Endothelial cell of hepatic sinusoid (primary cell): ENCODE results near the gene FRMD8.

ENCODE experiments used
- in situ Hi-C: cut with HindIII; loops from 2 replicates; pipeline ENCODE4 v1.10.0; 2017; ENCODE audit warnings: low sequenced_read_pairs

The FRMD8 gene

DNA sequence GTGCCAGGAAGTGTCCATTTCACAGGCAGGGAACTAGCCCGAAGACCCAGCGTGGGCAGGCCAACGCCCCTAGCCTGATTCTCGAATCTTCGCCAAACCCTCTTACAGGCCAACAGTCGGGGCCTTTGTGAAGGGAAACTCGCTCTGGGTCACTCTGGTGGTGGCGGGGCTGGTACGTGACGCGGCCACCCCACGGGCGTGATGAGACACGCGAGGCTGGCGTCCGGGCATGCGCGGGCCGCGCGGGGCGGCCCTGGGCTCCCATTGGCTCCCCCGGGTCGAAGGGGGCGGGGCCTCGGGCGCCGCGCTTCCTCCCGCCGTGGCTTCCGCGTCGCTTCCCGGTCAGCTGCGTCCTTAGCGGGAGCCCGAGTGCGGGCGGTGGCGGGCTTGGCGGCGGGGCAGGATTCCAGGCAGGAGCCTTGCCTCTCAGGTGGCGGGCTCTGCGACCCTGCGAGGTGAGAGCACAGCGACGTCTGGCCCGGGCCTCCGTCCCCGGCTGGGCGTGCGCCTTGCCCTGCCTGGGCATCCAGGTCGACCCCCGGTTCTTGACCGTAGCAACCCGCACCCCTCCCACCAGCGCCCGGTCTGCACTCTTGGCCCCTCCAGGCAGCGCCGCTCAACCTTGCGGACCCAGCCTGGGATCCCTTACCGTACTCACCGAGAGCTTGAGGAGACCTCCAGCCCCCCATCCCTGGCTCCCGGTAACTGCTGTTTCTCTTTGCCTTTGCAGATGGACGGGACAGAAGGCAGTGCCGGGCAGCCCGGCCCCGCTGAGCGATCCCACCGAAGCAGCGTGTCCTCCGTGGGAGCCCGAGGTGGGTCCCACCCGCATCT lies at the start of gene FRMD8:
TSS of gene FRMD8 (plus strand) at position 331 of the 834 bp plus-strand sequence. CDS start at position 731, 400 bp downstream.
- in situ Hi-C loops, result no loop called here

DNA sequence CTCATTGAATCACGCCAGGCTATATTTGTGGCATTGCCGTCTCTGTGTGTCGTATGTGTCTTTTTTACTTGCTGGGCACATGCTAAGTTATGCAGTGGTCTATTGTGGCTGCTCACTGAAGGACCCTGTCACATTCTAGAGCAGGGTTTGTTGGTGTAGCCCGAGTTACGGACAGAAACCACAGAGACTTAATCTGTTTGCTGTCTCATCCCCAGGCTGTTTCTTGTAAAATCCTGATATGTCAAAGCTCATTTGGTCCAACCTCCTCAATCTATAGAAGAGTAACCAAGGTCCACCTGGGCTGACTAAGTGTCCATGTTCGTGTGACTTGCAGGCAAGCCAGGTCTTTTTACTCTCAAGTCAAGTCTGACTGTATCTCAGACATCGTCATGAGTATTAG lies 47.8 kb upstream of the FRMD8 start:
- in situ Hi-C loops, result no loop called here

DNA sequence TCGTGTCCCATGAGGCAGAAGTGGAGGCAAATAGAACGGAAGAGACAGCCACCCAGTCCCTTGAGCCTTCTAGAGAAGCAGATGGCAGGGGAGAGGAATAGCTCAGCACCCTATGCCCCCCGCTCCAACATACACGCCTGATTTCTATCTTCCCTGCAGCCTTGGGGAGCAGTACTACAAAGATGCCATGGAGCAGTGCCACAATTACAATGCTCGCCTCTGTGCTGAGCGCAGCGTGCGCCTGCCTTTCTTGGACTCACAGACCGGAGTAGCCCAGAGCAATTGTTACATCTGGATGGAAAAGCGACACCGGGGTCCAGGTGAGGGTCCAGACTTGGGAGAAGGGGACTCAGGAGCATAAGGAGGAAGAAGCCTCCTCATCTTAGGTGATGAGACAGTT lies 46.2 kb upstream of the FRMD8 start:
- in situ Hi-C loops, result no loop called here

- in situ Hi-C loops, result no loop called here
Observed at GRCh38 chr11:65341856-65342255, 44.6 kb upstream of the FRMD8 start.

DNA sequence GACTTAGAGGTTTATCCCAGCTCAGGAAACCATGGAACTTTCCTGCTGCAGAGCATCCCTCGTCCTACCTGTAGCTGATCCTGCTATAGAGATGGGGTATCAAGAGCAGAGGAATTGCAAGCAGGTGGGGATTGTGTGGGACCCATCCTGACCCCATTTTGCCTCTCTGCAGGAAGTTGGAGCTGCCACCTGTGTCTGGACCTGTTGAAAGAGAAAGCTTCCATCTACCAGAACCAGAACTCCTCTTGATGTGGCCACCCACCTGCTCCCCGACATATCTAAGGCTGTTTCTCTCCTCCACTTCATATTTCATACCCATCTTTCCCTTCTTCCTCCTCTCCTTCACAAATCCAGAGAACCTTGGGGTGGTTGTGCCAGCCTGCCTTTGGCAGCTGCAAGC lies 34.9 kb upstream of the FRMD8 start:
- in situ Hi-C loops, result loop anchor here (5.0 kb wide), 2 partner anchors 74 to 146 kb away; partner anchors contain the start of gene MALAT1

- in situ Hi-C loops, result loop anchor here (5.0 kb wide), 2 partner anchors 75 to 145 kb away; partner anchors contain the start of gene MALAT1
Observed at GRCh38 chr11:65352783-65353182, 33.7 kb upstream of the FRMD8 start.

DNA sequence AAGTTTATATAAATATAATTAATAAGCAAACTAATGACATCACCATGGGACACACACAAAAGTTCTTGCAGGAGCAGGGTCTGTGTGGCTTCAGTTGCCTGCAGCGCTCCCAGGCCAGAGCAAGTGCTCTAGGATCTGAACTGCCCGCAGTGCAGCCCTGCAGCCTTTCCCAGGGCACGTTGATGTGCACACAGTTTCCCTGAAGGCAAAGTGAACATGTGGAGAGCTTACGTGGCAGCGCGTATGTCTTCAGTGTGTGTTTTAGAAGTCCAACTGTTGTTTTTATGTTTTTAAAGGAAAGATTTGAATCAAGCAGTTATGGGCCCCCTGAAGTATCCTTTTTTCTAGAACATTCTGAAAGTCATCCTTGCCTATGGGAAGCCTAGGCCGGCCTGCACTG lies 33.1 kb upstream of the FRMD8 start:
- in situ Hi-C loops, result loop anchor here (5.0 kb wide), 2 partner anchors 76 to 144 kb away; partner anchors contain the start of gene MALAT1

GRCh38 chr11:65353900-65354264 lies 32.6 kb upstream of the FRMD8 start:
- in situ Hi-C loops, result loop anchor here (5.0 kb wide), 2 partner anchors 77 to 143 kb away; partner anchors contain the start of gene MALAT1

GRCh38 chr11:65354265-65355012 lies 32.0 kb upstream of the FRMD8 start, which contains the start of gene TIGD3:
Gene TIGD3 (plus strand): TSS chr11:65354751. CDS start chr11:65355809, 1,058 bp downstream.
- in situ Hi-C loops, result loop anchor here (5.0 kb wide), 2 partner anchors 77 to 143 kb away; partner anchors contain the start of gene MALAT1

DNA sequence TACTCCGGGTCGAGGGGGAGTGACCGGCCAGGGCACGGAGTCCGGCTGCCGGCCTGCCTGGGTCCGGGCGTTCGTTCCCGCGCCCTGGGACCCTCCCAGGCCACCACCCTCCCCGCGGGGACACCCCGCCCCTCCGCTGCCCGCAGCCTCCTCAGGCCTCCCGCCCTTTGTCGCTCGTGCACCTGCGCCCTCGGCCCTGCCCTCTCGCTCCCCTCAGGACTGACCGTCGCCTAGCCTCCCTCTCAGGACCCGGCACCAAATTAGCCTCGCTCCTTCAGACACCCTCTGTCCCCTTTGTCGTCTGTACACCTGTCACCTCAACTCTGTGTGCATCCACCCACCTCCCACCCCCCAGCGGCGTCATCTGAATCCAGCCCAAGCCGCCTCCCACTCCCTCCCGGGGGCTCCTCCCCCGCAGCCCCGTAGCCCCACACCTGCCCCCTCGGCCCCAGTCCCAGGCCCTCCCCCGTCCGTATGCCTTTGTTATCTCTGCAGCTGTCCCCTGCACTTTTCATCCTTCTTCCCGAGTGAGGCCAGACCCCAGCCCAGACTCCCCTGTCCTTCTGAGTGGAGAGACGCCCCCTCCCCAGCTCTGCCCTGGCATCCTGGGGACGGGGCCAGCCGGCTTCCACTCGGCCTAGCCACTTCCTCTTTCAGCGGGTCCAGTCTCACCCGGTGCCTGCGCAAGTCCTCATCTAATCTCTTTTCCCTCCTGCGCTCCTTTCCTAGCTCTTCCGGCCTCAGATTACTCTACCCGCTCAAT lies 31.2 kb upstream of the FRMD8 start:
- in situ Hi-C loops, result no loop called here

DNA sequence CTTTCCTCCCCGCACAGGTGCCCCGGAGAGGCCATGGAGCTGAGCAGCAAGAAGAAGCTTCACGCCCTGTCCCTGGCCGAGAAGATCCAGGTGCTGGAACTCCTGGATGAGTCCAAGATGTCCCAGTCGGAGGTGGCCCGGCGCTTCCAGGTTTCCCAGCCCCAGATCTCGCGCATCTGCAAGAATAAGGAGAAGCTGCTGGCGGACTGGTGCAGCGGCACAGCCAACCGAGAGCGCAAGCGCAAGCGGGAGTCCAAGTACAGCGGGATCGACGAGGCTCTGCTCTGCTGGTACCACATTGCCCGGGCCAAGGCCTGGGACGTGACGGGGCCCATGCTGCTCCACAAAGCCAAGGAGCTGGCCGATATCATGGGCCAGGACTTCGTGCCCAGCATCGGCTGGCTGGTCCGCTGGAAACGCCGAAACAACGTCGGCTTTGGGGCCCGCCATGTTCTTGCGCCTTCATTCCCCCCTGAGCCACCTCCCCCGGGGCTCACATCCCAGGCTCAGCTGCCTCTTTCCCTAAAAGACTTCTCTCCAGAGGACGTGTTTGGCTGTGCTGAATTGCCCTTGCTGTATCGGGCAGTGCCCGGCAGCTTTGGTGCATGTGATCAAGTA lies 30.6 kb upstream of the FRMD8 start:
- in situ Hi-C loops, result no loop called here

- in situ Hi-C loops, result no loop called here
Observed at GRCh38 chr11:65356394-65356972, 30.0 kb upstream of the FRMD8 start.

DNA sequence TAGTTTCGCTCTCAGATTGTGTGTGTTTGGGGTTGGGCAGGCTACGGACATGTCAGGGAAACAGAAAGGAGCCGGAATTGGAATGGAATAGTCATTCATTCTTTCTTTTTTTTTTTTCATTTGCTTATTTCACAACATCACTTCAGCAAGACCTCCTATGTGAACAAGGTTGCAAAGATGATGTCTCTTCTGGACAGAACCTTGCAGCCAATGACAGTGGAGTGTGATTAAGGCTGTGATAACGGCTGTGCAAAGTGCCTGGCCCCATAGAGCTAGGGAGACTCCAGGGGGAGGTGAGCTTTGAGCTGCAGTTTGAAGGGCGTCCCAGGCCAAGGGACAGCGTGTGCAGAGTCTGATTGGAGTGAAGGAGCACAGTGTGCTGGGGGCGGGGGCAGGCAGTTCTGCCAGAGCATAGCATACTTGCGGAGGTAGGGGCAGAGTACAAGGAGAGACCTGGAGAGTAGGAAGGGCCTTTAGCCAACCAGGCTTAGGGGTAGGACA lies 28.5 kb upstream of the FRMD8 start:
- in situ Hi-C loops, result no loop called here

GRCh38 chr11:65362320-65362931 lies 24.0 kb upstream of the FRMD8 start:
- in situ Hi-C loops, result no loop called here

DNA sequence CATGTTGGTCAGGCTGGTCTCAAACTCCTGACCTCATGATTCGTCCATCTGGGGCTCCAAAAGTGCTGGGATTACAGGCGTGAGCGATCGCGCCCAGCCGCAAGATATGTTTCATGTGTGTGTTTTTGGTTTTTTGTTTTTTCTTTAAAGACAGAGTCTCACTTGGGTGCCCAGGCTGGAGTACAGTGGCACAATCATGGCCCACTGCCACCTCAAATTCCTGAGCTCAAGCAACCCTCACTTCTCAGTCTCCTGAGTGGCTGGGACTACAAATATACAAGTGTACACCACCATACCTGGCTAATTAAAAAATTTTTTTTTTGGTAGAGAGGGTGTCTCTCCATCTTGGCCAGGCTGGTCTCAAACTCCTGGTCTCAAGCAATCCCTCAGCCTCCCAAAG lies 23.5 kb upstream of the FRMD8 start:
- in situ Hi-C loops, result no loop called here

DNA sequence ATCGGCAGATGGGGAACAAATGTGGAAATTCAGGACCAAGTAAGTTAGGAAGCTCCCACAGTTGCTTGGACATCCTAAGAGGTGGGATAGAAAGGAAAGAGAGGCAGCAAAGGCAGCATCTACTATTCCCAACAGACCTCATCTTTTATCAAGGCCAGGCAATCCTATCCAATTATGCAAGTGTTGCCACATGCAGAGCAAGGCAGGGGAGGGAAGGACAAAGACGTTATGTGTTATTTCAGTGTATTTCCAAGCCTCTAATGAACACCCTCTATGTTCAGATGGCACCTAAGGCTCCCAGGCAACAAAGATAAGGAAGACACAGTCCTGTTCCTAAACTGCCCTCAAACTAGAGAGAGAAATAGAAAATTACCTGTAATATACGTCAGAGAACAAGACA lies 22.7 kb upstream of the FRMD8 start:
- in situ Hi-C loops, result no loop called here

DNA sequence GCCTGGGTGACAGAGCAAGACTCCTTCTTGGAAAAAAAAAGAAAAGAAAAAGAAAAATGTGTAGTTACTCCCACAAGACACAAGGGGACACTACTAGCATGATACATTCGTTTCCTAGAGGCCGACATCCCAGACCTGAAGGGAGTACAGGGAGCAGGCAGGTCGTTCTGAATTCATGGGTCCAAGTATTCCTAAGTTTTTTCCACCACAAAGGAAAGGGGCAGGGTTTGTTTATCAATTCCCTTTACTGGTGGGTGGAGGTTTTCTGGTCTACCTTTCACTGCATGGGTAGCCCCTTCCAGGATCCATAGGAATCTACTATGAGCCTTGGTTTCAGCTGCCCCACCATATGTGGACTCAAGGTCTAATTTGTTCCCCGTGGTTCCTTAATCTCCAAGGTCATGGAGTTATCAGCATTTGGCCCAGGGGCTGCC lies 20.1 kb upstream of the FRMD8 start:
- in situ Hi-C loops, result no loop called here

DNA sequence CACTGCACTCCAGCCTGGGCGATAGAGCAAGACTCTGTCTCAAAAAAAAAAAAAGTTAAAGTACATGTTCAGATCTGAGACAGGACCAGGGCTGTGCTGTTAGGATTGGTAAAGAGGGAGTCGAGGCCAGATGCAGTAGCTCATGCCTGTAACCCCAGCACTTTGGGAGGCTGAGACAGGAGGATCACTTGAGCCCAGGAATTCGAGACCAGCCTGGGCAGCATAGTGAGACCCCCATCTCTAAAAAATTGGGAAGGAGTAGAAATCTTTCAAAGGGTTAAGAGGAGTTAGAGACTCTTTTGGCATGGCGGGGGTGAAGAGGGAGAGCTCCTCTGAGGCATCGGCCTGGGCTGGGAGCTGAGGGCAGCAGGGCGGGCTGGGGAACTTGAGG lies 15.8 kb upstream of the FRMD8 start:
- in situ Hi-C loops, result no loop called here

- in situ Hi-C loops, result no loop called here
Observed at GRCh38 chr11:65373839-65374580, 12.4 kb upstream of the FRMD8 start.
